ENCODE data around the gene TMEM181.

Gene TMEM181

GRCh38 chr6:158536891-158537798, 22.7 kb upstream of the TMEM181 start:
- Histone ChIP-seq H3K36me3 (ENCODE audit: control insufficient read depth in 2 of 2, insufficient read depth in 2 of 2, low read length in 2 of 2) (no peaks in the 10 kb centered on the region), H3K27ac (ENCODE audit: low read length) (no peak overlapping the region), H3K4me1 (ENCODE audit: control insufficient read depth, insufficient read depth, low read length) (peaks cover 4% of the 10 kb centered on the region), H3K9me3 (ENCODE audit: control insufficient read depth in 2 of 2, low read length in 2 of 2) (peaks cover 0 to 3% of the 10 kb centered on the region in 2 donors), H3K9ac (ENCODE audit: low read length in 2 of 2) (no peak overlapping the region), H3K4me3 (ENCODE audit: low read length in 2 of 2) (peak overlapping the region in 1 of 2 donors; percentile 64), H3K27me3 (ENCODE audit: control insufficient read depth in 1 of 2, insufficient read depth in 2 of 2, low read length in 2 of 2) (peaks cover 18 to 30% of the 10 kb centered on the region in 2 donors)

- Histone ChIP-seq H3K9me3 (ENCODE audit: control insufficient read depth in 2 of 2, low read length in 2 of 2) (peaks cover 0 to 3% of the 10 kb centered on the region in 2 donors), H3K4me3 (ENCODE audit: low read length in 2 of 2) (no peak overlapping the region), H3K9ac (ENCODE audit: low read length in 2 of 2) (no peak overlapping the region), H3K27me3 (ENCODE audit: control insufficient read depth in 1 of 2, insufficient read depth in 2 of 2, low read length in 2 of 2) (peaks cover 18 to 30% of the 10 kb centered on the region in 2 donors), H3K27ac (ENCODE audit: low read length) (no peak overlapping the region), H3K36me3 (ENCODE audit: control insufficient read depth in 2 of 2, insufficient read depth in 2 of 2, low read length in 2 of 2) (no peaks in the 10 kb centered on the region), H3K4me1 (ENCODE audit: control insufficient read depth, insufficient read depth, low read length) (peaks cover 4% of the 10 kb centered on the region)
Observed at GRCh38 chr6:158538741-158539140, 21.1 kb upstream of the TMEM181 start.

DNA sequence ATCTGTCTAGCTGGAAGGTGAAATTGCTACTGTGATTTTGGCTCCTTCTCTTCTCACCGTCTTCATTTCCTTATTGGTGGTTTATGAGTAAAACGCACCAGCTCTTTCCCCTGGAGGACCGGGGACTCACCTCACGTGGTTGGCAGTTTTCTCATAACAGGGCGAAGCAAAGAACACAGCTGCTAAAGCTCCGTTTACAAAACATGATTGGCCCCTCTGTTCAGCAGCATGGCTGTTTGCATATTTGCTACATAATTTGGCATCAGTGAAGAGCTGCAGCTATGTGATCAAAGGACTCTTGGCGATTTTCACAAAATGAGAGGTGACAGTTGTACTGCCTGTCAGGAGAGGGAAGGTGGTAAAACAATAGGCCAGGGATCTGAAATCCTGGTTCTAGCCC, 20.5 kb upstream of the TMEM181 start:
- H3K36me3 ChIP-seq (ENCODE audit: control insufficient read depth in 2 of 2, insufficient read depth in 2 of 2, low read length in 2 of 2), result no peaks in the 10 kb centered on the region
- peaks cover 0 to 3% of the 10 kb centered on the region in 2 donors for H3K9me3 ChIP-seq (ENCODE audit: control insufficient read depth in 2 of 2, low read length in 2 of 2)
- H3K27me3 ChIP-seq (ENCODE audit: control insufficient read depth in 1 of 2, insufficient read depth in 2 of 2, low read length in 2 of 2), result peaks cover 18 to 30% of the 10 kb centered on the region in 2 donors
- peaks cover 4% of the 10 kb centered on the region for H3K4me1 ChIP-seq (ENCODE audit: control insufficient read depth, insufficient read depth, low read length)
- H3K27ac ChIP-seq (ENCODE audit: low read length), result no peak overlapping the region
- no peak overlapping the region for H3K9ac ChIP-seq (ENCODE audit: low read length in 2 of 2)
- H3K4me3 ChIP-seq (ENCODE audit: low read length in 2 of 2), result no peak overlapping the region

DNA sequence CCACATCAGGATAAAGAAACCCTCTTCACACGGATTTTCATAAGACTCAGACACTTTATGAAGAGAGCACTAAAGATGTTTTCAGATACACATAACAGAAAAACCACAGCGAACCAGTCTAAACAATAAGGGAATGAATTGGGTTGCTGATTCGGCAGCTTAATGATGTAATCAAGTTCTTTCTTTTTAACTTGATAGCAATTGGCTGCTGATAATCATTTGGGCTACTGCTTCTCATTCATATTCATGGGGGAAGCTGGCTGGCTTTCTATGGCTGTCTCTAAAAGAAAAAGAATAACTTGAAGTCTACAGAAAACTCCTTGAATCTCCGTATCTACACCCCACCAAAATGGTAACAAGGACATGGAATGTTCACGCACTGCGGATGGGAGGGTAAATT, 20.0 kb upstream of the TMEM181 start:
- Histone ChIP-seq H3K9me3 (ENCODE audit: control insufficient read depth in 2 of 2, low read length in 2 of 2) (peaks cover 0 to 3% of the 10 kb centered on the region in 2 donors), H3K27me3 (ENCODE audit: control insufficient read depth in 1 of 2, insufficient read depth in 2 of 2, low read length in 2 of 2) (peaks cover 18 to 30% of the 10 kb centered on the region in 2 donors), H3K36me3 (ENCODE audit: control insufficient read depth in 2 of 2, insufficient read depth in 2 of 2, low read length in 2 of 2) (no peaks in the 10 kb centered on the region), H3K4me1 (ENCODE audit: control insufficient read depth, insufficient read depth, low read length) (peaks cover 4% of the 10 kb centered on the region), H3K9ac (ENCODE audit: low read length in 2 of 2) (no peak overlapping the region), H3K4me3 (ENCODE audit: low read length in 2 of 2) (no peak overlapping the region), H3K27ac (ENCODE audit: low read length) (no peak overlapping the region)

DNA sequence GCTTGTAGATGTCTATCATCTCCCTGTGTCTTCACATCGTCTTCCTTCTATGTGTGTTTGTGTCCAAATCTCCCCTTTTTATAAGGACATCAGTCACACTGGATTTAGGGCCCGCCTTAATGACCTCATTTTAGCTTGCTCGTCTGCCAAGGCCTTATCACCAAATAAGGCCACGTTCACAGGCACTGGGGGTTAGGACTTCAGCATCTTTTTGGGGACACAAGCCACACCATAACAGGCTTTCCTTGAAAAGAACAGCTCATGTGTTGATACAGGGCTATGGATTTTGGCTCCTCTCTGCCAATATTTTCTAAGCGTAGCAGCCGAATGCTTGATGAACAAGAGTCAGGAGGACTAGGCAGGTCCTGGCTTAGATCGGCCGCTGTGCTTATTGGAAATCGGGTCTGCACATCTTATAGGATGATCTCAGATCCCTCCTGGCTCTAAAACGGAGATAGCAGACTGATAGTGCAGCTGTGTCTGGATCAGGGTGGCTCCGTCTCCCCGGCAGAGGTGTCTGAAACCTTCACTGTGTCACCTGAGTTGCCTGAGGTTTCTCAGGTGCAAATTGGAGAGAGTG, 16.2 kb upstream of the TMEM181 start:
- Histone ChIP-seq H3K4me1 (ENCODE audit: control insufficient read depth, insufficient read depth, low read length) (no peaks in the 10 kb centered on the region), H3K4me3 (ENCODE audit: low read length in 2 of 2) (no peak overlapping the region), H3K9me3 (ENCODE audit: control insufficient read depth in 2 of 2, low read length in 2 of 2) (no peaks in the 10 kb centered on the region), H3K27me3 (ENCODE audit: control insufficient read depth in 1 of 2, insufficient read depth in 2 of 2, low read length in 2 of 2) (peaks cover 3 to 5% of the 10 kb centered on the region in 2 donors), H3K27ac (ENCODE audit: low read length) (no peak overlapping the region), H3K9ac (ENCODE audit: low read length in 2 of 2) (no peak overlapping the region), H3K36me3 (ENCODE audit: control insufficient read depth in 2 of 2, insufficient read depth in 2 of 2, low read length in 2 of 2) (no peaks in the 10 kb centered on the region)

GRCh38 chr6:158544428-158544827, 15.5 kb upstream of the TMEM181 start:
- Histone ChIP-seq H3K9ac (ENCODE audit: low read length in 2 of 2) (no peak overlapping the region), H3K36me3 (ENCODE audit: control insufficient read depth in 2 of 2, insufficient read depth in 2 of 2, low read length in 2 of 2) (no peaks in the 10 kb centered on the region), H3K27me3 (ENCODE audit: control insufficient read depth in 1 of 2, insufficient read depth in 2 of 2, low read length in 2 of 2) (peaks cover 0 to under 1% of the 10 kb centered on the region in 2 donors), H3K27ac (ENCODE audit: low read length) (no peak overlapping the region), H3K9me3 (ENCODE audit: control insufficient read depth in 2 of 2, low read length in 2 of 2) (no peaks in the 10 kb centered on the region), H3K4me1 (ENCODE audit: control insufficient read depth, insufficient read depth, low read length) (no peaks in the 10 kb centered on the region), H3K4me3 (ENCODE audit: low read length in 2 of 2) (no peak overlapping the region)

GRCh38 chr6:158545043-158545966, 14.6 kb upstream of the TMEM181 start:
- H3K4me3 ChIP-seq (ENCODE audit: low read length in 2 of 2), result no peak overlapping the region
- no peaks in the 10 kb centered on the region for H3K4me1 ChIP-seq (ENCODE audit: control insufficient read depth, insufficient read depth, low read length)
- H3K9ac ChIP-seq (ENCODE audit: low read length in 2 of 2), result no peak overlapping the region
- H3K9me3 ChIP-seq (ENCODE audit: control insufficient read depth in 2 of 2, low read length in 2 of 2), result no peaks in the 10 kb centered on the region
- no peaks in the 10 kb centered on the region for H3K36me3 ChIP-seq (ENCODE audit: control insufficient read depth in 2 of 2, insufficient read depth in 2 of 2, low read length in 2 of 2)
- H3K27me3 ChIP-seq (ENCODE audit: control insufficient read depth in 1 of 2, insufficient read depth in 2 of 2, low read length in 2 of 2), result no peaks in the 10 kb centered on the region
- no peak overlapping the region for H3K27ac ChIP-seq (ENCODE audit: low read length)

GRCh38 chr6:158548418-158549161, 11.3 kb upstream of the TMEM181 start:
- no peaks in the 10 kb centered on the region for H3K9me3 ChIP-seq (ENCODE audit: control insufficient read depth in 2 of 2, low read length in 2 of 2)

DNA sequence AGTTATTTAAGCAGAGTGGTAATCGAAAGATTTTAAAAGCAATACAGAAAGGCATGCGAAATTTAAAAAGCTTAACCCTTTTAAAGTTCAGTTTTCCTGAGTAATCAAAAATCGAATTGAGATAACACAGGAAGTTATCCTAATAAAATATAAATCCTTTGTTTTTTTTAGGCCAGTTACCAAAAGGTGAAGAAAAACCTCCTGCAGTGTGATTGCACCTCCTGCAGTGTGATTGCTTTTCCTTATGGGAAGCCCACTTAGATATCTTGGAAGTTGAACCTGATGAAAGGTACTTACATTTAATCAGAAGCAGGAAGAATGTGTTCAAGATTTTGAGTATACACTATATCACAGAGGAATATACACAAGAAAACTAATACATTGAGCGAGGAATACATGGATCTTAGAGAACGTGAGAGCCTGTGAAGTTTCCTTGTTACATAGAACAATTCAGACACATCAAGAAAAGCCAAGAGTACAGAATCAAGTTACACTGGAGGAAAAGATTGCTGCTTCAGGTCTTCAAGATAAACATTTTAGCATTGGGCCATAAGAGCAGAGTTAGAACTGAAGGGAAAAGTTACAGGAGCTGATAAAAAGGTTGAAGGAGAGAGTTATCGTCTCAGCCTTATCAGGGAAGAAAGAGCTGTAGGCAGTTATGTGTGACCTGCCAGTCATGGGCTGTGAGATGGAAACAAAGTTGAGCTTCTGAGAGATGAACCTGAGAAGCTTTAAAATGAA, 7.7 kb upstream of the TMEM181 start:
- Histone ChIP-seq H3K4me3 (ENCODE audit: low read length in 2 of 2) (no peak overlapping the region), H3K4me1 (ENCODE audit: control insufficient read depth, insufficient read depth, low read length) (no peaks in the 10 kb centered on the region), H3K9me3 (ENCODE audit: control insufficient read depth in 2 of 2, low read length in 2 of 2) (no peaks in the 10 kb centered on the region), H3K27me3 (ENCODE audit: control insufficient read depth in 1 of 2, insufficient read depth in 2 of 2, low read length in 2 of 2) (no peaks in the 10 kb centered on the region), H3K27ac (ENCODE audit: low read length) (no peak overlapping the region), H3K36me3 (ENCODE audit: control insufficient read depth in 2 of 2, insufficient read depth in 2 of 2, low read length in 2 of 2) (no peaks in the 10 kb centered on the region), H3K9ac (ENCODE audit: low read length in 2 of 2) (no peak overlapping the region)

More at GRCh38 chr6:158548418-158549161, 11.3 kb upstream of the TMEM181 start:
- Histone ChIP-seq H3K27me3 (ENCODE audit: control insufficient read depth in 1 of 2, insufficient read depth in 2 of 2, low read length in 2 of 2) (no peaks in the 10 kb centered on the region), H3K4me1 (ENCODE audit: control insufficient read depth, insufficient read depth, low read length) (no peaks in the 10 kb centered on the region), H3K9ac (ENCODE audit: low read length in 2 of 2) (no peak overlapping the region), H3K4me3 (ENCODE audit: low read length in 2 of 2) (no peak overlapping the region), H3K36me3 (ENCODE audit: control insufficient read depth in 2 of 2, insufficient read depth in 2 of 2, low read length in 2 of 2) (no peaks in the 10 kb centered on the region), H3K27ac (ENCODE audit: low read length) (no peak overlapping the region)

Data from stomach smooth muscle (tissue), 2 donors.